GOT3 (cell line): Measurements from ENCODE around the gene CHMP4B.

Experiments
- DNase-seq: peaks from one replicate; lab custom pipeline; 2025; ENCODE audit warnings: mixed read lengths; lab: John Stamatoyannopoulos, UW

Gene CHMP4B

GRCh38 chr20:33863440-33864323, 52.5 kb downstream of the CHMP4B start:
- DNase-seq: no peak

- no peak for DNase-seq
Observed at GRCh38 chr20:33864324-33864963, 53.3 kb downstream of the CHMP4B start.

DNA sequence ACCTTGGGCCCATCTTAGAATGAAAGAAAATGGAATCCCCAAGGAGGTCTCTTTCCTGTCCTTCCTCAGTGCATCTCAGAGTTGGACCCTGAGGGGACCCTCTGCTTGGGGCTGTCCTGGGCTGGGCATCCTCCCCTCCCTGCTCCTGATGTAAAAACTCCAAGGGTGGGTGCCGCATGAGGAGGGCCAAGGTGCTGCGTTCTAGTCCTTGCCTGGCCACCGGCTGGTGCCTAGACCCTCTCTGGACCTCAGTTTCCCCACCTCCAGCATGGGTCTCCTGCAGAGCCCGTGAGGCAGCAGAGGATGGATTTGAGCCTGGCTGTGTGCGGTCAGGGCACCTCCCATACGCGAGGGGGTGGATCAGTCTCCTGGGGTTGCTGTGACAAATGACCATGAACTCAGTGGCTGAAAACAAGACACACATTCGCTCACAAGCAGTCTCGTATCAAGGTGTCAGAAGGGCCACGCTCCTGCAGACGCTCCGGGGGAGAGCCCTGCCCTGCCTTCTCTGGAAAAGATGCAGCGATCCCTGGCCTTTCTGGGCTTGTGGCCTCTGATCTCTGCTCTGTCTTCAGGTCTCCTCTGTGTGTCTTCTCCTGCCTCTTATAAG, 54.7 kb downstream of the CHMP4B start:
- no peak for DNase-seq

GRCh38 chr20:33866398-33867100, 55.4 kb downstream of the CHMP4B start:
- no peak for DNase-seq

DNA sequence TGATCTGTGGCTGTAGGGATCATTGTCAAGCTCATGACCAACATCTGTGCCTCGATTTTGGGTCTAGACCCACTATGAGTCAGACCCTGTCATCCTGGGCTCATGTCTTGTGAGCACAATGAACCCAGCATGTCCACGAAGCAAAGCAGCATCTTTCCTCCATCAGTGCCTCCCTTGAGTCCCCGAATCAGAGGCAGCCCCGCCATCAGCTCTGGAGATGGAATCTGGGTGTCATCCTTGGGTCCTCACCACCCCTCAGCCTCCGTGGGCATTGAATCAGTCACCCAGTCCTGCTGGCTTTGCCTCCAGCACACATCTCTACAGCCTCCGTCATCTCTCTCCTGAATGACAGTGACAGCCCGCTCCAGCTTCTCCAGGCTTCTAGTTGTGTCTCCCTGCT, 56.9 kb downstream of the CHMP4B start:
- no peak for DNase-seq

DNA sequence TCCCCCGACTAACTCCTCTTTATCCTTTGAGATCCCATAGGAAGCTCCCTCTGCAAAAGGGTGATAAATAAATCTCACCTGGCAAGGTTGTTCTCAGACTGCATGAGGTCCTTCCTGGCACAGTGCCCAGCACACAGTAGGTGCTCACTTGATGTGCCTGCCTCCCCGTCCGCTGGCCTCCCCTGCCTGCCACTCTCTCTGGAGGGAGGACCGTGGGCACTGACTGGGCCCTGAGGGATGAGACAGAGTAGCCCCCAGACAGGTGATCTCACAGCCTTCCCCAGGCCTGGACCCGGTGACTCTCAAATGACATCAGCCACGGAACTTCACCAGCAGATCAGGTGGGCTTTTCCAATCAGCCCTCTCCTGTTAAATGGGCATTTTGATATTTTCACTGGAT, 57.4 kb downstream of the CHMP4B start:
- DNase-seq: no peak

DNA sequence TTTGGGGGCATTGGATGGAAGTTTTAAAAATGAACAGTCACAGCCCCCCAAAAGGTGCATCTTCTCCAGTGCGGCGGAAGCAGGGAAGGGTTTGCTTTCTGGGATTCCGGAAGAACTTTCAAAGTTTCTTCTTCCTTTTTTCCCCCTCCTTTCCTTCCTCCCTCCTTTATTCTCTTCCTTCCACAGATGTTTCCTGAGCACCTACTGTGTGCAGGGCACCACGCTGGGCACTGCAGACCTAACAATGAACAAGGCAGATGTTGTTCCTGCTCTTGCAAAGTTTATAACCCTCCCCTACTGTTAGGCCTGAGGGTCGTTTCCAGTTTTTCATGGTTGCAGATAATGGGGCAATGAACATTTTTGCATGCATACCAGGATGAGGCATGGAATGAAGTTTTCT, 58.1 kb downstream of the CHMP4B start:
- no peak for DNase-seq

DNA sequence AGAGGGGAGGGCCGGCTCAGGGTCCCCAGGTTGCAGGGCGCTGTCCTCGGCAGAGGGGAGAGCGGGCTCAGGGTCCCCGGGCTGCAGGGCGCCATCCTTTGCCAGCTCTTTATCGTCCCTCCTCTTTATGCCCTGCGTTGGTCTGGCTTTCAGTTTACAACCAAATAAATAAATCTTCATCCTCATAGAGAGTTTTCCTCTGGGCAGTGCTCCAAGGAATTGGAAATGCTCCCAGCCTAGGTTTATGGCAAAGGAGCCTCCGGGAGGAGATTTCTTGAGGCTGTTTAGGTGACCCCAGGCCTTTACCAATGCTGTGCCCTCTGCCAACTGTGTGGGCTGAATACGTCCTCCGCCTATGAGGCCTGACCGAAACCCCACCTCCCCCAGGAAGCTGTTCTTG, 60.2 kb downstream of the CHMP4B start:
- no peak for DNase-seq

GRCh38 chr20:33874129-33874528, 63.0 kb downstream of the CHMP4B start:
- DNase-seq: no peak

DNA sequence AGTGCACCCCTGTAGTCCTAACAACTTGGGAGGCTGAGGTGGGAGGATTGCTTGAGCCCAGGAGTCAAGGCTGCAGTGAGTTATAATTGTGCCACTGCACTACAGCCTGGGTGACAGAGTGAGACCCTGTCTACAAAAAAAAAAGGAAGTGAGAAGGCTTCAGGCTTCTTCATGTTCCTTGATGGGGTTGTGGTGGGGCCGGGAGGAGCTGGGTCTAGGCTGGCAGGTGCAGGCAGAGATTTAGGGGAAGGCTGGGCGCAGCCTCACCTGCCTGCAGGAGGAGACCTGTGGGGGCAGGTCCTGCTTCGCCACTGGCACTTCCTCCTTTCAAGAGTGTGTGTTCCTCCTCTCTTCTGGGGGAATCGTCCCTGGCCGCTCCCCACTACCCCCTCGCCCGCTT, 63.9 kb downstream of the CHMP4B start:
- no peak for DNase-seq

- no peak for DNase-seq
Observed at GRCh38 chr20:33875534-33876026, 64.4 kb downstream of the CHMP4B start.

GRCh38 chr20:33878583-33878982, 67.4 kb downstream of the CHMP4B start:
- no peak for DNase-seq

DNA sequence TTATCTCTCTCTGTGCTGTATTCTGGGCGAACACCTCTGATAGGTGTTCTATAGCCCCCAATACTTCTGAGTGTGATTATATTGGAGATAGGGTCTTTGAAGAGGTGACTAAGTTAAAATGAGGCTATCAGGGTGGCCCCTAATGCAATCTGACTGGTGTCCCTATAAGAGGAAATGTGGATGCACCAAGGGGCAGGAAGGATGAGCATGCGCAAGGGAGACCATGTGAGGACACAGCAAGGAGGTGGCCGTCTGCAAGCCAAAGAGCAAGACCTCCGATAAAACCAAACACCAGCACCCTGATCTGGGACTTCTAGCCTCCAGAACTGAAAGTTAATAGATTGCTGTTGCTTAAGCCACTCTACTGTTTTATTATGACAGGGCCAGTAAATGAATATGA, 69.2 kb downstream of the CHMP4B start:
- DNase-seq: no peak

DNA sequence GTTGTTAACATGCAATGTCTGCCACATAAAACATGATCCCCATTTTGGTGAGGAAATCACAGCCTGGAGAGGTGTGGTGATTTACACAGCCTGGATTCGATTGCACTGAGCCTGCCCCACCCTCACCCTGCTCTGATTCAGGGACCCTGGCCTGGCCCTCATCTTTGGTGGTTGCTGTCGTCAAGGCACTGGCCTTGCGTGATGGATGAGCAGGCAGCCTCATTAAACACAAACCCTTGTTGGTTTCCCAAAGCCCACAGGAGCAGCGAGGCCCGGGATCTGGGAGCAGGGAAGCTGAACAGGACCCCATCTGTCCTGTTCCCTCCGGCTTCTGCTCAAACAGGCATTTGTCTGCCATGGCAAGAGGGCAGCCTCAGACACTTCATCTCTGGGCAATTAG, 70.8 kb downstream of the CHMP4B start:
- no peak for DNase-seq

DNA sequence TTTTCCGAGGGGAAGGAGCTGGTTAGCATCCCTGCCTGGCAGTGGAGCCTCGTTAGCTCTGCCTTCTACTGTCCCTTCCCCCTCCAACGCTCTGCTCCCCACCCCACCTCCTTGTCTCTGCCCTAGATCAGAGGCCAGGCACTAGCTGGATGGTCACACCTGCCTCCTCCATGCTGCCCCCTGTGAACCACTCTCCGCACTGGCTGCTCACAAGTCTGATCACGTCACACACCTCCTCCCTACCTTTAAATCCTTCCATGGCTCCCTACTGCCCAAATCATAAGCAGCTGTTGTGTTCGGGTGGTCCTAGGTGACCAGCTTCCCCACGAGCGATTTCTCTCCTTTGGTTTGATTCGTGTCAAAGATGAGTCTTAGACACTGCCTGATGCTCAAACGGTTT, 71.3 kb downstream of the CHMP4B start:
- no peak for DNase-seq

DNA sequence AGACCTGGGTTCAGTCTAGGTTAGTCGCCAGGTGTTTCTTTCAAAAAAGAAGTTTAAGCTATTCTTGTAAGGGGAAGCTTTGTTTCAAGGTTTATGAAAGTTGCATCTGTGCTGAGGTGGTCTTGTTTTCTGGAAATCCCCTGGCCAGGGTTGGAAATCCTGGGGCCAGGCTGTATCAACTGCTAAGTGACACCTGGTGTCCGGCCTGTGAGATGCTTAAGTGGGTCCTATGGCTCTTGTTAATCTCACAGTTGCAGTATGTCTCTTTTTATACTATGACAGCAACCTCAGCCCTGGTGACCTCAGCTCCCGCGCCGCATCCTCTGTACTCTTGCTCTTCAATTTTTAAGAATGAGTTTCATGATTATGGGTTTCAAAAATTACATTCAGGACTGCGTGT, 72.0 kb downstream of the CHMP4B start:
- DNase-seq: no peak

GRCh38 chr20:33884633-33885032, 73.5 kb downstream of the CHMP4B start:
- DNase-seq: no peak

DNA sequence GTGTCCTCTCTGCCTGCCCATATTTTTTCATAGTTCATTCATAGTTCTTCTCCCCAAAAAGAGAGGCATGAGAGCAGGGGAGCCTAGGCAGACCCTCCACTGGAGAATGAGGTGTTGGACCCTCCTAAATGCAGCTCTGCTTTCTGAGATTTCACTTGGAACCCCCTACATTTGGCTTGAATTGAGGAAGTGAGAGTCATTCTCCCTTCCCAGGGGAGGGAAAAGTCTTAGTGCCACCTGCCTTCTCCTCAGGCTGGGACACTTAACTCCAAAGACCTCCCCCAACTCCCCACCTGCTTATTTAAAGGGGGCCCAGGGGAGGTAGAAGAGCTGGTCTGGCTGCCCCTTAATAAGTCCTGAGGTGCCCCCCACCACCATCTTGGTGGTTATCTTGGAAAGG, 78.2 kb downstream of the CHMP4B start:
- DNase-seq: no peak

DNA sequence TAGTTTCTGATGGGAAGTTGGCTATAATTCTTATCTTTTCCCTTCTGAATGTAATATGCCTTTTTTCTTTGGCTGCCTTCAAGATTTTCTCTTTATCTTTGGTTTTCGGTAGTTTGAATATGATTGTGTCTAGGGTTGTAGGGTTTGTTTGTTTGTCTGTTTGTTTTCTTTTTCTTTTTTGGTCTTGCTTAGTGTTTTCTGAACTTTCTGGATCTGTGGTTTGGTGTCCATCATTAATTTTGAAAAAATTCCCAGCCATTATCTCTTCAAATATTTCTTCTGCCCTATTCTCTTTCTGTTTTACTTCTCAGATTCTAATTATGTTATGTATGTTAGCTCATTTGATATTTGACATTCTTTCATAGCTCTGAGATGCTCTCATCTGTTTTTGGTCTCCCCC, 79.4 kb downstream of the CHMP4B start:
- DNase-seq: no peak

GRCh38 chr20:33893314-33893713, 82.2 kb downstream of the CHMP4B start:
- DNase-seq: no peak

DNA sequence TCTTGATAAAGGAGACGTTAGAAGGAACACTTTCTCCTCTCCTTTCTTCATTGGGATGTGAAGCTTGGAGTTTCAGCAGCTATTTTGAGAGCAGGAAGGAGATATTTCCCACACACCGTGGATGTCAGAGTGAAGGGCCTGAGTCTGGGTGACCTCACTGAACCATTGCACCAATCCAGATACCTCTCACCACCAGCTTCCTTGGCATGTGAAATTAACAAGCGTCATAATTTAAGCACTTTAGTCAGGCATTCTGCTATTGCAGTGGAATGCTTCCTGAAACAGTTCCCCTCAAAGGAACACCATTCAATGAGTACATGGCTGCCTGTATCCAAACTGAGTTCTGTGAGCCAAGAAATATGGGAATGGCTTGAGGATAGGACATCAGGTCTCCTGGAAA, 83.7 kb downstream of the CHMP4B start:
- no peak for DNase-seq

GRCh38 chr20:33896509-33896908, 85.4 kb downstream of the CHMP4B start:
- no peak for DNase-seq
